ENCODE measurements around the gene WWOX.

The WWOX gene

DNA sequence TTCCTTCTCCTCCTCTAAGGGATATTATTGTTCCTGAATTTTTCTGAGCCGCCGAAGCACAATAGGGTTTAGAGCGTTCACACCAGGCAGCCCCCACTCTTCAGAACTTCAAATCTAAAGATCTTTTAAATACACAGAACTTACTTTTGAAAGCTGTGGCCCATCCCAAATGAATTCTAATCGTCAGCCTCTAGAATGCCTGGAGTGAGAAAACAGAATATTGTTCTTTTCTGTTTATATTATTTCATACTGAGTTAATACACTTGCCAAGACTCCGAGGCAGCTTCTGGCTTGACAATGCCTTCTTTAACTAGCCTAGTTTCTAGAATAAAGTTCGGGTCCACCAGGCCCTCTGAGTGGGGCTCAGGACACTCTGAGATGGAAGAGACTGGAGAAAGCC lies 405.6 kb downstream of the WWOX start:
- TF ChIP-seq, protein P1, sequence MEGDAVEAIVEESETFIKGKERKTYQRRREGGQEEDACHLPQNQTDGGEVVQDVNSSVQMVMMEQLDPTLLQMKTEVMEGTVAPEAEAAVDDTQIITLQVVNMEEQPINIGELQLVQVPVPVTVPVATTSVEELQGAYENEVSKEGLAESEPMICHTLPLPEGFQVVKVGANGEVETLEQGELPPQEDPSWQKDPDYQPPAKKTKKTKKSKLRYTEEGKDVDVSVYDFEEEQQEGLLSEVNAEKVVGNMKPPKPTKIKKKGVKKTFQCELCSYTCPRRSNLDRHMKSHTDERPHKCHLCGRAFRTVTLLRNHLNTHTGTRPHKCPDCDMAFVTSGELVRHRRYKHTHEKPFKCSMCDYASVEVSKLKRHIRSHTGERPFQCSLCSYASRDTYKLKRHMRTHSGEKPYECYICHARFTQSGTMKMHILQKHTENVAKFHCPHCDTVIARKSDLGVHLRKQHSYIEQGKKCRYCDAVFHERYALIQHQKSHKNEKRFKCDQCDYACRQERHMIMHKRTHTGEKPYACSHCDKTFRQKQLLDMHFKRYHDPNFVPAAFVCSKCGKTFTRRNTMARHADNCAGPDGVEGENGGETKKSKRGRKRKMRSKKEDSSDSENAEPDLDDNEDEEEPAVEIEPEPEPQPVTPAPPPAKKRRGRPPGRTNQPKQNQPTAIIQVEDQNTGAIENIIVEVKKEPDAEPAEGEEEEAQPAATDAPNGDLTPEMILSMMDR (IDR thresholded peaks at IDR 0.05): no peak
- Histone ChIP-seq H3K9me3 (no peaks in the 10 kb centered on the region), H3K36me3 (no peaks in the 10 kb centered on the region), H3K4me3 (ENCODE audit: low read depth in 1 of 2, low read length in 1 of 2) (no peak overlapping the region), H3K27ac (no peak overlapping the region), H3K27me3 (no peaks in the 10 kb centered on the region), H3K4me1 (ENCODE audit: control insufficient read depth in 1 of 2, insufficient read depth in 1 of 2, low read depth in 1 of 2, low read length in 1 of 2) (no peaks in the 10 kb centered on the region)

DNA sequence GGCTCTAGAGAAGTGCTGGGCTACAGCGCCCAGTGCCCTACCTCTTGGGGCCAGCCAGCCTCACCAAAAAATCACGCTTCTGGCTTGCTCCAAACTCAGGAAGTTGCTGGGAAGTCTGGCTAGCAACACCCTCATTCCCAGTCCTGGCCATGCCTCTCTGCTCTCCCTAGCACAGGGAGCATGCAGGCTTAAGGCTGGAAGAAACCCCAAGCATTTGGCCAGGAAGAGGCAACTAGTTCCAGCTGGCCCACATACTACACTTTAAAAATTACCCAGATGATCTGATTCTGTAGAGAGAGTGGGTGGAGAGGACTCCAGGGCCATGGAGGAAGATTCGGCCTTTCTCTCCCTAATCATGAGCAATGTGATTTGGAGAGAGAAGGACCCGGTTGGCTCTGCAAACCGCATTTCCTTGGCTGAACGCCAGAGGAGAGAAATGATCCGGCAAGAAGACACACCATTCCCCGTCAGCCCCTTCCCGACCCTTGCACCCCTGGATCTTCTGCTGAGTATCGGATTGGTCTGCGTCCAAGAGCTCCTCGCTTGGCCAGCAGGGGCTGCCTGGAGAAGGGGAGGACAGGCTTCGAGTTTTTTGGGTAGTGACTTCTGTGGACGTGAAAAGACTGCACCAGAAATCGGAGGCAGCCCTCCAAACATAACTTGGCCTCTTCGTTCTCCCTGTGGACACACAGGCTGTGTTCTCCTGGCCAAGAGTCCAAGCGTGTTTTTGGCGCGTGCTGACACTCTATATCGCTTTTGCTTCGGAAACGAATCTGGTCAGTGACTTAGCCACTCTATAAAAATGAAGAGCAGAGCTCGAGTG lies 406.3 kb downstream of the WWOX start:
- no peaks in the 10 kb centered on the region for H3K36me3 ChIP-seq
- H3K4me1 ChIP-seq (ENCODE audit: control insufficient read depth in 1 of 2, insufficient read depth in 1 of 2, low read depth in 1 of 2, low read length in 1 of 2): no peaks in the 10 kb centered on the region
- TF ChIP-seq, protein P1 (IDR thresholded peaks at IDR 0.05): no peak
- no peaks in the 10 kb centered on the region for H3K9me3 ChIP-seq
- H3K27me3 ChIP-seq: no peaks in the 10 kb centered on the region
- H3K4me3 ChIP-seq (ENCODE audit: low read depth in 1 of 2, low read length in 1 of 2): no peak overlapping the region
- no peak overlapping the region for H3K27ac ChIP-seq

DNA sequence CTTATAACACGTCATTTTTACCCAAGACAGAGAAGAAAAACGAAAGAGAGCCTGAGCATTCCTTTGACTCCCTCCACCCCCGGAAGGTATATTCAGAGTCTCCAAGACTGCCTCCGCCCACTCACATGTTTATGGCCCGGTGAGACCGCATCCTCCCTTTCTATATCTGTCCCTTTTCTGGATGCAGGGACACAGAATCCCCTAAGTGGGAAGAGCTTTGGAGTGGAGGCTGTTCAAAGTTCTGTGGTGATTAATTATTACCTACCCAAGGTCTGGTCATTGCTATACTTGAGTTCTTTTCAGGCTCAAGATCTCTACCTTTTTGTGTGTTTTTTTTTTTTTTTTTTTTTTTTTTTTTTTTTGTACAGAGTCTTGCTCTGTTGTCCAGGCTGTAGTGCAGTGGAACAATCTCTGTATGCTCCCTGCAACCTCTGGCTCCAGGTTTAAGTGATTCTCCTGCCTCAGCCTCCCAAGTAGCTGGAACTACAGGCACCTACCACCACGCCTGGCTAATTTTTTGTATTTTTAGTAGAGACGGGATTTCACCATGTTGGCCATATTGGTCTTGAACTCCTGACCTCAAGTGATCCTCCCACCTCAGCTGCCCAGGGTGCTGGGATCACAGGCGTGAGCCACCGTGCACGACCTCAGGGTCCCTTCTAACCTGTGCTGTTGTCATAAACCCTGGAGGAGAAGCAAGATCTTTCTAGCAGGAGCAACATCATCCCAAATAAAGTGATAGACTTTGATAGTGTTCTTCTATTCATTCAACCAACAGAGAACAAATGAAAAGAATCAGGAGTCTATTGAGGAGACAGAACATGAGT lies 407.1 kb downstream of the WWOX start:
- H3K4me3 ChIP-seq (ENCODE audit: low read depth in 1 of 2, low read length in 1 of 2): no peak overlapping the region
- H3K4me1 ChIP-seq (ENCODE audit: control insufficient read depth in 1 of 2, insufficient read depth in 1 of 2, low read depth in 1 of 2, low read length in 1 of 2): no peaks in the 10 kb centered on the region
- TF ChIP-seq, protein P1 (IDR thresholded peaks at IDR 0.05): no peak
- no peaks in the 10 kb centered on the region for H3K9me3 ChIP-seq
- H3K36me3 ChIP-seq: no peaks in the 10 kb centered on the region
- H3K27me3 ChIP-seq: no peaks in the 10 kb centered on the region
- no peak overlapping the region for H3K27ac ChIP-seq

DNA sequence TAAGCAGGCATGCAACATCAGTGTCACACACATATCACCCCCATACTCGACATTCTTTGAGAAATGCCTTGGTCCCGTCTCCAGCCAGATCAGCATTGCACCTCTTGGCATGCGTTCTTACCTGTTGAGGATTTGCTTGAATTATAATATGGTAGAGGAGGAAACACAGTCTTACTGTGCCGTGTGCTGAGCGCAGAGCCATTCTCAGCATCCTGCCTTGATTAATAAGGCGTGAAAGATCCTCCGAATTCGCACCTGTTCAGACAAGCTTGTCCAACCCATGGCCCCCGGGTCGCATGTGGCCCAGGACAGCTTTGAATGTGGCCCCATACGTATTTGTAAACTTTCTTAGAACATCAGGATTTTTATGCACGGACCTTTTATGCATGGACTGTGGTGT lies 408.1 kb downstream of the WWOX start:
- no peak overlapping the region for H3K27ac ChIP-seq
- H3K27me3 ChIP-seq: no peaks in the 10 kb centered on the region
- TF ChIP-seq, protein P1 (IDR thresholded peaks at IDR 0.05): no peak
- no peaks in the 10 kb centered on the region for H3K36me3 ChIP-seq
- no peaks in the 10 kb centered on the region for H3K4me1 ChIP-seq (ENCODE audit: control insufficient read depth in 1 of 2, insufficient read depth in 1 of 2, low read depth in 1 of 2, low read length in 1 of 2)
- H3K9me3 ChIP-seq: no peaks in the 10 kb centered on the region
- no peak overlapping the region for H3K4me3 ChIP-seq (ENCODE audit: low read depth in 1 of 2, low read length in 1 of 2)

DNA sequence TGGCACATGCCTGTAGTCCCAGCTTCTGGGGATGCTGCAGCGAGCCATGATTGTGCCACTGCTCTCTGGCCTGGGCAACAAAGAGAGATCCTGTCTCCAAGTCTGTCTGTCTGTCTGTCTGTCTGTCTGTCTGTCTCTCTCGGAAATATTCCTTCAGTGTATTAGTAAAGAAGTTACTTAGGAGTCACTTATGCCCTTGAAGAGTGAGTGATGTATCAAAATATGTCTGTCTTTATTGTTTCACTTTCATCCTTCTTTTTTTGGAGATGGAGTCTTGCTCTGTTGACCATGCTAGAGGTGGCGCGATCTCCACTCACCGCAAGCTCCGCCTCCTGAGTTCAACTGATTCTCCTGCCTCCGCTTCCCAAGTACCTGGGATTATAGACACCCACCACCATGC lies 410.5 kb downstream of the WWOX start:
- Histone ChIP-seq H3K4me3 (ENCODE audit: low read depth in 1 of 2, low read length in 1 of 2) (no peak overlapping the region), H3K4me1 (ENCODE audit: control insufficient read depth in 1 of 2, insufficient read depth in 1 of 2, low read depth in 1 of 2, low read length in 1 of 2) (no peaks in the 10 kb centered on the region), H3K27me3 (no peaks in the 10 kb centered on the region), H3K9me3 (no peaks in the 10 kb centered on the region), H3K36me3 (no peaks in the 10 kb centered on the region), H3K27ac (no peak overlapping the region)
- TF ChIP-seq, protein P1 (IDR thresholded peaks at IDR 0.05): no peak
